ENCODE results near the gene GCFC2. TPM values are rescaled to one million over a fixed set of nuclear protein-coding genes. Genes with fewer than 3 reads are reported as not detected.

The GCFC2 gene
- total RNA-seq, 4 donors from 2014 or later: 14.2 to 33.6 (median 22.8) TPM

DNA sequence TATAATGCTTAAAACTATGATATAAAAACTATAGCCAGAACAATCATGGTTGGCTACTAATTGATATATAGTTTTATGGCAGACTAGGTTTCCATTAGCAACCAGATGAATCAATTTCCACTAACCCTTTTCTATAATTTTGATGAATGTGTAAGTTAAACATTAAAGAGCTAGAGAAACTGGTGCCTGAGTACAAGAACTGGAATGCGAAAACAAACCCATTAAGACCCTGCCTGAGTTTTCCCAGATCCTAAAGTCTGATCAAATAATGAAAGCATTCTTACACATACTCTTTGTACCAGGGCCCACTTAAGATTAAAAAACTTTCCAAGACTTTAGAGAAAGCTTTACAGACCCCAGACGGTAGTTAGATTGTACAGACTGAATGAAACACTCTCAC is 42.8 kb downstream of the GCFC2 start:
- 78 to 91% methylated on average over 2 of the region's 2 CpGs for WGBS, 2 donors (ENCODE audit: low coverage in 1 of 2)
- Histone ChIP-seq H3K4me1 (no peaks in the 10 kb centered on the region), H3K27me3 (no peaks in the 10 kb centered on the region), H3K27ac (no peak overlapping the region), H3K36me3 (peaks cover 5 to 62% of the 10 kb centered on the region in 2 donors), H3K4me3 (no peak overlapping the region), H3K9me3 (no peaks in the 10 kb centered on the region)
- TF ChIP-seq, protein P1, sequence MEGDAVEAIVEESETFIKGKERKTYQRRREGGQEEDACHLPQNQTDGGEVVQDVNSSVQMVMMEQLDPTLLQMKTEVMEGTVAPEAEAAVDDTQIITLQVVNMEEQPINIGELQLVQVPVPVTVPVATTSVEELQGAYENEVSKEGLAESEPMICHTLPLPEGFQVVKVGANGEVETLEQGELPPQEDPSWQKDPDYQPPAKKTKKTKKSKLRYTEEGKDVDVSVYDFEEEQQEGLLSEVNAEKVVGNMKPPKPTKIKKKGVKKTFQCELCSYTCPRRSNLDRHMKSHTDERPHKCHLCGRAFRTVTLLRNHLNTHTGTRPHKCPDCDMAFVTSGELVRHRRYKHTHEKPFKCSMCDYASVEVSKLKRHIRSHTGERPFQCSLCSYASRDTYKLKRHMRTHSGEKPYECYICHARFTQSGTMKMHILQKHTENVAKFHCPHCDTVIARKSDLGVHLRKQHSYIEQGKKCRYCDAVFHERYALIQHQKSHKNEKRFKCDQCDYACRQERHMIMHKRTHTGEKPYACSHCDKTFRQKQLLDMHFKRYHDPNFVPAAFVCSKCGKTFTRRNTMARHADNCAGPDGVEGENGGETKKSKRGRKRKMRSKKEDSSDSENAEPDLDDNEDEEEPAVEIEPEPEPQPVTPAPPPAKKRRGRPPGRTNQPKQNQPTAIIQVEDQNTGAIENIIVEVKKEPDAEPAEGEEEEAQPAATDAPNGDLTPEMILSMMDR (IDR thresholded peaks at IDR 0.05): no peak
- no peak for ATAC-seq

- Histone ChIP-seq H3K27me3 (no peaks in the 10 kb centered on the region), H3K9me3 (no peaks in the 10 kb centered on the region), H3K4me3 (no peak overlapping the region), H3K27ac (no peak overlapping the region), H3K4me1 (no peaks in the 10 kb centered on the region), H3K36me3 (peaks cover 5 to 64% of the 10 kb centered on the region in 2 donors)
- 43 to 82% methylated on average over 6 of the region's 6 CpGs for WGBS, 2 donors (ENCODE audit: low coverage in 1 of 2)
- TF ChIP-seq EP300 (IDR thresholded peaks at IDR 0.05) (no peak), POLR2A (IDR thresholded peaks at IDR 0.05) (no peak), POLR2AphosphoS5 (IDR thresholded peaks at IDR 0.05) (no peak)
- TF ChIP-seq, protein P1 (IDR thresholded peaks at IDR 0.05): no peak
- ATAC-seq: no peak
These were observed 43.8 kb downstream of the GCFC2 start for GRCh38 chr2:75666911-75667310.

GRCh38 chr2:75657798-75658197 is 52.9 kb downstream of the GCFC2 start:
- H3K4me3 ChIP-seq: no peak overlapping the region
- no peak for ATAC-seq
- peaks cover 10 to 98% of the 10 kb centered on the region in 2 donors for H3K36me3 ChIP-seq
- H3K4me1 ChIP-seq: no peaks in the 10 kb centered on the region
- no peaks in the 10 kb centered on the region for H3K27me3 ChIP-seq
- H3K27ac ChIP-seq: no peak overlapping the region
- TF ChIP-seq POLR2A (IDR thresholded peaks at IDR 0.05) (no peak), EP300 (IDR thresholded peaks at IDR 0.05) (no peak), POLR2AphosphoS5 (IDR thresholded peaks at IDR 0.05) (no peak)
- TF ChIP-seq, protein P1 (IDR thresholded peaks at IDR 0.05): no peak
- peaks cover 0 to 7% (median 0%) of the 10 kb centered on the region in 3 donors for H3K9me3 ChIP-seq

DNA sequence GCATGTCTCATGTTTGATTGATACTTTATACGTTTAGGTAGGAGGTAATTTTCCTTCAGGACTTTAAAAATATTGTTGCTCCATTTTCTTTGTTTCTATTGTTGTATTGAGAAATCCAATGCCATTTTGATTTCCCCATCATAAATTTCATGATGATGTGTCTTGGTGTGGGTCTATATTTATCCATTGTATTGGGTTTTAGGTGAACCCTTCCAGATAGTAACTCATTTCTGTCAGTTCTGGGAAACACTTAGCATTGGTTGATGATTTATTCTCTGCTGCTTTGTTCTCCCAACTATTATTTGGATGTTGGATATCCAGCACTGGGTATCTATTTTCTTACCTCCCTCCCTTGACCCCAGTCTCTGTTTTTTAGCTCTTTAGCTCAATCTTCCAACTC is 54.2 kb downstream of the GCFC2 start:
- Histone ChIP-seq H3K9me3 (peaks cover 0 to 7% (median 0%) of the 10 kb centered on the region in 3 donors), H3K4me3 (no peak overlapping the region), H3K4me1 (no peaks in the 10 kb centered on the region), H3K27ac (no peak overlapping the region), H3K27me3 (no peaks in the 10 kb centered on the region), H3K36me3 (peaks cover 10 to 95% of the 10 kb centered on the region in 2 donors)
- no peak for TF ChIP-seq POLR2AphosphoS5 (IDR thresholded peaks at IDR 0.05)
- TF ChIP-seq EP300 (IDR thresholded peaks at IDR 0.05): no peak
- TF ChIP-seq, protein P1 (IDR thresholded peaks at IDR 0.05): no peak
- TF ChIP-seq POLR2A (IDR thresholded peaks at IDR 0.05): no peak
- 88% methylated on average over 1 of the region's 1 CpG; no CpG with 5 or more reads in 1 of the 2 donors for WGBS, 2 donors (ENCODE audit: low coverage in 1 of 2)
- no peak for ATAC-seq

DNA sequence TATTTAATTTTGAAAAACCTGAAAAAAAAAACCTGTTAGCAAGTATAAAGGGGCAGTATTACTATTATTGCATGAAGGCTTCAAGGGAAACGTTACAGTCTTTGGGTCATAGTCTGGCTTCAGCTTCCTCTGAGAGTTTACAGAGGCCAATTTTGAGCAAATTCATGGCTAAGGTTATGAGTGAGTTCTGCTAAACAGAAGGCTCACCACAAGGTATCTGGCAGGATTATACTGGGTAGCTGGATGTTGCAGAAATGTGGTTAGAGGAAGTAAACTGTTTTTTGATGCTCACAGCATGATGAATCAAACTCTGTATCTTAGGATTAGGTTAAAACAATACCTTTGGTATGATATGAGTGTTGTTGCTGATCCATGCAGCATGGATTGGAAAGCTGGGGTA is 54.9 kb downstream of the GCFC2 start:
- Histone ChIP-seq H3K27ac (no peak overlapping the region), H3K4me1 (no peaks in the 10 kb centered on the region), H3K27me3 (no peaks in the 10 kb centered on the region), H3K4me3 (no peak overlapping the region), H3K36me3 (peaks cover 10 to 95% of the 10 kb centered on the region in 2 donors), H3K9me3 (peaks cover 0 to 7% (median 0%) of the 10 kb centered on the region in 3 donors)
- TF ChIP-seq, protein P1 (IDR thresholded peaks at IDR 0.05): no peak
- TF ChIP-seq POLR2AphosphoS5 (IDR thresholded peaks at IDR 0.05) (no peak), POLR2A (IDR thresholded peaks at IDR 0.05) (no peak), EP300 (IDR thresholded peaks at IDR 0.05) (no peak)
- WGBS, 2 donors (ENCODE audit: low coverage in 1 of 2): 53 to 89% methylated on average over 1 of the region's 1 CpG
- no peak for ATAC-seq

Measured in gastroesophageal sphincter (tissue), 4 donors.